PFSK-1 (cell line): ENCODE data around the gene PDZD7.

Source experiments
- TAF1 ChIP-seq: IDR thresholded peaks from 2 replicates; pipeline ENCODE4 v1.6.1; 2012; ENCODE audit warnings: low read length, control low read depth, borderline replicate concordance; ENCODE audit not compliant: insufficient read depth
- TF ChIP-seq, protein P1 (sequence below), 2 experiments: IDR thresholded peaks; 2 replicates each; pipeline versions ENCODE4 v1.6.1 to v1.8.0; 2011 to 2012; ENCODE audit warnings: low read depth in 2 of 2, low read length in 2 of 2, control low read depth in 1 of 2, inconsistent platforms in 1 of 2, mild to moderate bottlenecking in 1 of 2, moderate library complexity in 1 of 2; ENCODE audit not compliant: insufficient read depth in 1 of 2

DNA sequence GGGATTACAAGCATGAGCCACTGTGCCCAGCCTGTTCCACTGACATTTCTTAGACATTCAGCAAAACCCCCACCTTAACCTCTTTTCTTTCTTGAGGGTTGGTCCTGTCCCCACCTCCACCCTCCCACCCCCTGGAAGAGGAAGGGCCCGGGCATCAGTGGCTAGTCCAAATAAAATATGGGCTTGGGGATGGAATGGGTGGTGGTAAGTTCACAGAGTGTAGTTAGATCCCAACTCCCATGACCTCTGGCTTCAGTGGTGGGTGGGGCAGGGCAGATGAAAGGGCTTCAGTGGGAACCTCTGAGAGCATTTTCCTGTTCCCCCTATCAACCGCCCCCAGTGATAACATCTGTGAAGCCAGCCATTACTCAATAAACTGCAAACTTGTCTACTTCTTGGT is 9.9 kb upstream of the PDZD7 start:
- TF ChIP-seq, protein P1, sequence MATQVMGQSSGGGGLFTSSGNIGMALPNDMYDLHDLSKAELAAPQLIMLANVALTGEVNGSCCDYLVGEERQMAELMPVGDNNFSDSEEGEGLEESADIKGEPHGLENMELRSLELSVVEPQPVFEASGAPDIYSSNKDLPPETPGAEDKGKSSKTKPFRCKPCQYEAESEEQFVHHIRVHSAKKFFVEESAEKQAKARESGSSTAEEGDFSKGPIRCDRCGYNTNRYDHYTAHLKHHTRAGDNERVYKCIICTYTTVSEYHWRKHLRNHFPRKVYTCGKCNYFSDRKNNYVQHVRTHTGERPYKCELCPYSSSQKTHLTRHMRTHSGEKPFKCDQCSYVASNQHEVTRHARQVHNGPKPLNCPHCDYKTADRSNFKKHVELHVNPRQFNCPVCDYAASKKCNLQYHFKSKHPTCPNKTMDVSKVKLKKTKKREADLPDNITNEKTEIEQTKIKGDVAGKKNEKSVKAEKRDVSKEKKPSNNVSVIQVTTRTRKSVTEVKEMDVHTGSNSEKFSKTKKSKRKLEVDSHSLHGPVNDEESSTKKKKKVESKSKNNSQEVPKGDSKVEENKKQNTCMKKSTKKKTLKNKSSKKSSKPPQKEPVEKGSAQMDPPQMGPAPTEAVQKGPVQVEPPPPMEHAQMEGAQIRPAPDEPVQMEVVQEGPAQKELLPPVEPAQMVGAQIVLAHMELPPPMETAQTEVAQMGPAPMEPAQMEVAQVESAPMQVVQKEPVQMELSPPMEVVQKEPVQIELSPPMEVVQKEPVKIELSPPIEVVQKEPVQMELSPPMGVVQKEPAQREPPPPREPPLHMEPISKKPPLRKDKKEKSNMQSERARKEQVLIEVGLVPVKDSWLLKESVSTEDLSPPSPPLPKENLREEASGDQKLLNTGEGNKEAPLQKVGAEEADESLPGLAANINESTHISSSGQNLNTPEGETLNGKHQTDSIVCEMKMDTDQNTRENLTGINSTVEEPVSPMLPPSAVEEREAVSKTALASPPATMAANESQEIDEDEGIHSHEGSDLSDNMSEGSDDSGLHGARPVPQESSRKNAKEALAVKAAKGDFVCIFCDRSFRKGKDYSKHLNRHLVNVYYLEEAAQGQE (IDR thresholded peaks at IDR 0.05; ENCODE audit: insufficient read depth in 1 of 2, low read depth in 2 of 2, low read length in 2 of 2) = no peak
- TF ChIP-seq TAF1 = no peak
